Activated T-helper 2 cell treated with anti-CD3 and anti-CD28 coated beads, Interferon-gamma antibody, Interleukin-2, Interleukin-4, amounts not matched to agents 10 μg/mL and 5 μg/mL and 100 μg/mL, durations not matched to agents 14 hours and 24 hours and 36 hours (primary cell): ENCODE results near the gene PHYKPL. TPM values are rescaled to one million over a fixed set of nuclear protein-coding genes. Genes with fewer than 3 reads are reported as not detected.

Experiments used
- DNase-seq: peaks from one replicate; pipeline ENCODE4 v3.0.0; 2021; ENCODE audit warnings: low spot score
- H3K27ac Mint-ChIP-seq: one replicate; pipeline ENCODE4 v1.8.0; 2021; ENCODE audit warnings: mixed read lengths
- H3K27me3 Mint-ChIP-seq: one replicate; pipeline ENCODE4 v1.8.0; 2021; ENCODE audit warnings: low read depth, mixed read lengths
- H3K36me3 Mint-ChIP-seq: one replicate; pipeline ENCODE4 v1.8.0; 2021; ENCODE audit warnings: low read depth, mixed read lengths
- H3K4me1 Mint-ChIP-seq: one replicate; pipeline ENCODE4 v1.8.0; 2021; ENCODE audit warnings: low read depth, mixed read lengths
- H3K4me3 Mint-ChIP-seq: one replicate; pipeline ENCODE4 v1.8.0; 2021; ENCODE audit warnings: low read depth, mild to moderate bottlenecking, moderate library complexity, mixed read lengths
- H3K9me3 Mint-ChIP-seq: one replicate; pipeline ENCODE4 v1.8.0; 2021; ENCODE audit warnings: mixed read lengths
- intact Hi-C: fragments of 100-400 bp; cut with micrococcal nuclease; formaldehyde crosslinking; loops from one replicate; pipeline ENCODE4 v1.15.1; 2023
- total RNA-seq: library from RNA; stranded (reverse); gene quantifications from 2 replicates; pipeline ENCODE4 v1.2.3, GENCODE V29; 2022

Gene PHYKPL
- total RNA-seq, 1 donor from 2014 or later = 87.4 TPM

GRCh38 chr5:178170455-178170854 lies 62.1 kb downstream of the PHYKPL start:
- intact Hi-C loops = no loop called here
- H3K27me3 Mint-ChIP-seq = peaks cover 14% of the 10 kb centered on the region
- no peaks in the 10 kb centered on the region for H3K9me3 Mint-ChIP-seq
- no peak for DNase-seq
- no peaks in the 10 kb centered on the region for H3K4me1 Mint-ChIP-seq
- H3K36me3 Mint-ChIP-seq = no peaks in the 10 kb centered on the region
- no peak overlapping the region for H3K27ac Mint-ChIP-seq
- H3K4me3 Mint-ChIP-seq = no peak overlapping the region

- H3K4me1 Mint-ChIP-seq = peaks cover 8% of the 10 kb centered on the region
- H3K36me3 Mint-ChIP-seq = no peaks in the 10 kb centered on the region
- no peaks in the 10 kb centered on the region for H3K9me3 Mint-ChIP-seq
- intact Hi-C loops = loop anchor here (2.0 kb wide), 1 partner anchor 17 kb away; no protein-coding TSS in a partner anchor
- H3K4me3 Mint-ChIP-seq = no peak overlapping the region
- no peak for DNase-seq
- peaks cover 33% of the 10 kb centered on the region for H3K27me3 Mint-ChIP-seq
- H3K27ac Mint-ChIP-seq = no peak overlapping the region
Observed at GRCh38 chr5:178165581-178165980, 67.0 kb downstream of the PHYKPL start.

GRCh38 chr5:178163772-178164735 lies 68.5 kb downstream of the PHYKPL start:
- intact Hi-C loops = loop anchor here (1.0 to 2.0 kb wide), 2 partner anchors 15 to 88 kb away; no protein-coding TSS in a partner anchor
- H3K27ac Mint-ChIP-seq = no peak overlapping the region
- H3K27me3 Mint-ChIP-seq = peaks cover 29% of the 10 kb centered on the region
- no peaks in the 10 kb centered on the region for H3K36me3 Mint-ChIP-seq
- H3K9me3 Mint-ChIP-seq = no peaks in the 10 kb centered on the region
- H3K4me3 Mint-ChIP-seq = peak overlapping the region; percentile 16
- peaks cover 8% of the 10 kb centered on the region for H3K4me1 Mint-ChIP-seq
- peak; percentile 83 for DNase-seq

- intact Hi-C loops = no loop called here
Observed at GRCh38 chr5:178162481-178162880, 70.1 kb downstream of the PHYKPL start.

GRCh38 chr5:178160176-178160575 lies 72.4 kb downstream of the PHYKPL start:
- Mint-ChIP-seq H3K9me3 (no peaks in the 10 kb centered on the region), H3K4me1 (peaks cover 8% of the 10 kb centered on the region), H3K36me3 (no peaks in the 10 kb centered on the region), H3K27ac (no peak overlapping the region), H3K4me3 (no peak overlapping the region), H3K27me3 (peaks cover 17% of the 10 kb centered on the region)
- DNase-seq = no peak
- intact Hi-C loops = no loop called here

More at GRCh38 chr5:178162481-178162880, 70.1 kb downstream of the PHYKPL start:
- Mint-ChIP-seq H3K36me3 (no peaks in the 10 kb centered on the region), H3K27ac (no peak overlapping the region), H3K9me3 (no peaks in the 10 kb centered on the region), H3K27me3 (peaks cover 25% of the 10 kb centered on the region), H3K4me3 (no peak overlapping the region), H3K4me1 (peaks cover 8% of the 10 kb centered on the region)
- DNase-seq = no peak

Other genes starting within 250 kb of the PHYKPL start
- not detected in 2 replicates for gene PROP1, start 236.6 kb downstream of the PHYKPL start, total RNA-seq
- gene N4BP3, start 119.3 kb downstream of the PHYKPL start, total RNA-seq = 3.3 and 3.4 TPM in 2 replicates
- gene RMND5B, start 101.8 kb downstream of the PHYKPL start, total RNA-seq = 29.3 and 31.6 TPM in 2 replicates
- gene NHP2, start 78.9 kb downstream of the PHYKPL start, total RNA-seq = 221 and 228 TPM in 2 replicates
- gene GMCL2, start 45.4 kb downstream of the PHYKPL start, total RNA-seq = not detected in 2 replicates
- gene HNRNPAB, start 28.3 kb downstream of the PHYKPL start, total RNA-seq = 393 and 403 TPM in 2 replicates